K562 (cell line): ENCODE measurements around the gene ANXA9. TPM values are rescaled to one million over a fixed set of nuclear protein-coding genes. Genes with fewer than 3 reads are reported as not detected.

ENCODE experiments used
- ATAC-seq: fragments of 200-7000 bp; cut with Tn5 transposase; 3 replicates; pipeline ENCODE4 v1.9.1; 2020; ENCODE audit warnings: moderate library complexity
- BruUV-seq: library from RNA; stranded (reverse); fragments of 400-500 nt; replicated peaks from 2 replicates; lab custom pipeline; 2021; lab: Mats Ljungman, UMichigan
- CTCF ChIA-PET: fragments of 300-600 bp; formaldehyde crosslinking; extraction: SDS; loops from one replicate; lab custom pipeline; 2021; ENCODE audit warnings: low intra/inter-chr PET ratio; lab: Yijun Ruan, JAX
- POLR2A ChIA-PET: fragments of 300-600, 350-650 bp; sonication (Branson Sonifier 250); formaldehyde crosslinking; extraction: SDS; loops from one replicate; lab custom pipeline; 2021; ENCODE audit warnings: antibody characterized with exemption, inconsistent platforms; lab: Yijun Ruan, JAX
- DNase-seq, 4 experiments: peaks; one replicate each; pipeline versions ENCODE4 v3.0.0 to v3.0.0-alpha.2; 2011 to 2018; ENCODE audit warnings: low spot score in 3 of 4, mixed read lengths in 3 of 4; ENCODE audit errors: extremely low read depth in 1 of 4
- FAIRE-seq: peaks from 2 replicates; lab custom pipeline; 2011; peaks lifted over from hg19 to GRCh38; lab: Jason Lieb, UNC
- H2AFZ ChIP-seq: 2 replicates; pipeline ENCODE4 v1.6.0; 2011; ENCODE audit warnings: low read depth, low read length, control low read depth, inconsistent platforms
- H3K27ac ChIP-seq: fragments of 200-600 bp; 3 replicates; pipeline ENCODE4 v1.8.0; 2011; ENCODE audit warnings: low read depth, mild to moderate bottlenecking, control low read depth, inconsistent platforms, low read length, moderate library complexity, mixed read lengths; ENCODE audit errors: extremely low read depth
- H3K27me3 ChIP-seq, 2 experiments: fragments of 300-600 bp in 1 of 2; 2 replicates in 1 of 2; 3 replicates in 1 of 2; pipeline versions ENCODE4 v1.6.0 to v1.8.0; 2011; ENCODE audit warnings: inconsistent platforms in 2 of 2, low read length in 2 of 2, mild to moderate bottlenecking in 1 of 2, mixed read lengths in 1 of 2, moderate library complexity in 1 of 2; ENCODE audit not compliant: control insufficient read depth in 2 of 2, insufficient read depth in 2 of 2
- H3K36me3 ChIP-seq: fragments of 300-600 bp; 3 replicates; pipeline ENCODE4 v1.8.0; 2011; ENCODE audit warnings: mild to moderate bottlenecking, low read length, inconsistent platforms; ENCODE audit not compliant: control insufficient read depth, insufficient read depth
- H3K4me1 ChIP-seq, 2 experiments: fragments of 200-600 bp in 1 of 2; replicated peaks in 1 of 2; 2 replicates in 1 of 2; 3 replicates in 1 of 2; pipeline versions ENCODE4 v1.5.1 to v1.8.0; 2011; ENCODE audit warnings: inconsistent platforms in 2 of 2, low read length in 2 of 2, mild to moderate bottlenecking in 1 of 2, mixed read lengths in 1 of 2, moderate library complexity in 1 of 2; ENCODE audit not compliant: control insufficient read depth in 2 of 2, insufficient read depth in 2 of 2
- H3K4me2 ChIP-seq: 2 replicates; pipeline ENCODE4 v1.6.1; 2011; ENCODE audit warnings: low read length, control low read depth, inconsistent platforms, mixed read lengths; ENCODE audit not compliant: insufficient read depth
- H3K4me3 ChIP-seq: fragments of 200-600 bp; sonication (generic), shearing (Covaris generic); 2 replicates; pipeline ENCODE4 v1.5.1; 2016; ENCODE audit warnings: control low read depth, inconsistent platforms
- H3K79me2 ChIP-seq: fragments of 200-600 bp; 3 replicates; pipeline ENCODE4 v1.8.0; 2011; ENCODE audit warnings: low read length, inconsistent platforms; ENCODE audit not compliant: control insufficient read depth, insufficient read depth
- H3K9ac ChIP-seq, 2 experiments: 2 replicates each; pipeline versions ENCODE4 v1.6.0 to v1.6.1; 2011; ENCODE audit warnings: low read depth in 2 of 2, low read length in 2 of 2, control low read depth in 1 of 2, inconsistent platforms in 1 of 2, mild to moderate bottlenecking in 1 of 2, mixed read lengths in 1 of 2; ENCODE audit not compliant: insufficient read depth in 1 of 2
- H3K9me1 ChIP-seq: one replicate; pipeline ENCODE4 v1.6.0; 2011; ENCODE audit warnings: inconsistent platforms, mild to moderate bottlenecking, low read length, moderate library complexity; ENCODE audit not compliant: control insufficient read depth, insufficient read depth
- H3K9me3 ChIP-seq: replicated peaks from 2 replicates; pipeline ENCODE4 v1.5.1; 2011; ENCODE audit warnings: low read depth, low read length, inconsistent platforms; ENCODE audit not compliant: control insufficient read depth, insufficient read depth
- H4K20me1 ChIP-seq: replicated peaks from 2 replicates; pipeline ENCODE4 v1.6.1; 2011; ENCODE audit warnings: low read length, inconsistent platforms, mixed read lengths; ENCODE audit not compliant: control insufficient read depth, insufficient read depth
- CBFA2T3 ChIP-seq: fragments of 450-650 bp; IDR thresholded peaks from 2 replicates; pipeline ENCODE4 v1.6.1; 2017
- CREB3L1 ChIP-seq: fragments of 450-650 bp; IDR thresholded peaks from 2 replicates; pipeline ENCODE4 v1.6.1; 2014; ENCODE audit warnings: low read depth, mild to moderate bottlenecking, moderate library complexity, borderline replicate concordance
- DMBX1 ChIP-seq: fragments of 250-450 bp; sonication (Bioruptor Pico); IDR thresholded peaks from 2 replicates; pipeline ENCODE4 v1.8.0; 2022; ENCODE audit warnings: inconsistent platforms, mild to moderate bottlenecking, moderate library complexity, borderline replicate concordance
- EP400 ChIP-seq: fragments of 450-650 bp; IDR thresholded peaks from 2 replicates; pipeline ENCODE4 v1.6.1; 2017; ENCODE audit warnings: antibody characterized with exemption, mild to moderate bottlenecking, moderate library complexity
- FOS ChIP-seq: IDR thresholded peaks from 3 replicates; pipeline ENCODE4 v1.6.1; 2011; ENCODE audit not compliant: insufficient read length; ENCODE audit errors: extremely low read depth
- FOXJ2 ChIP-seq: fragments of 200-800 bp; sonication (Bioruptor generic); IDR thresholded peaks from 2 replicates; pipeline ENCODE4 v1.6.1; 2016; ENCODE audit warnings: missing genetic modification characterization, missing compliant biosample characterization
- KDM2B ChIP-seq: fragments of 250-450 bp; sonication (Bioruptor Pico); IDR thresholded peaks from 2 replicates; pipeline ENCODE4 v1.8.0; 2021; ENCODE audit warnings: mild to moderate bottlenecking, moderate library complexity
- MYBL2 ChIP-seq, 2 experiments: fragments of 450-650 bp in 1 of 2; sonication (generic) in 1 of 2; formaldehyde crosslinking in 1 of 2; IDR thresholded peaks; 2 replicates each; pipeline versions ENCODE4 v1.6.1 to v1.8.1; 2017 to 2022; ENCODE audit warnings: borderline replicate concordance in 1 of 2, inconsistent platforms in 1 of 2, low read depth in 1 of 2, mild to moderate bottlenecking in 1 of 2, missing genetic modification reagents in 1 of 2, moderate library complexity in 1 of 2
- NFATC3 ChIP-seq: fragments of 450-650 bp; IDR thresholded peaks from 2 replicates; pipeline ENCODE4 v1.6.1; 2017; ENCODE audit warnings: mild to moderate bottlenecking
- PKNOX1 ChIP-seq: fragments of 450-650 bp; IDR thresholded peaks from 2 replicates; pipeline ENCODE4 v1.6.1; 2016
- RCOR1 ChIP-seq, 2 experiments: IDR thresholded peaks; 2 replicates each; pipeline ENCODE4 v1.6.1; 2012; ENCODE audit warnings: low read depth in 2 of 2, low read length in 2 of 2, borderline replicate concordance in 1 of 2, improper control_type of control experiment in 1 of 2
- RFX1 ChIP-seq: fragments of 450-650 bp; IDR thresholded peaks from 2 replicates; pipeline ENCODE4 v1.6.1; 2016; ENCODE audit warnings: mild to moderate bottlenecking, moderate library complexity
- SIRT6 ChIP-seq: IDR thresholded peaks from one replicate; pipeline ENCODE4 v1.6.1; 2012; ENCODE audit warnings: low read depth, mild to moderate bottlenecking, control low read depth, inconsistent platforms, low read length, moderate library complexity
- TCF3 ChIP-seq: sonication (generic); formaldehyde crosslinking; IDR thresholded peaks from 2 replicates; pipeline ENCODE4 v1.4.0; 2020; ENCODE audit warnings: mild to moderate bottlenecking, missing genetic modification reagents
- ZNF639 ChIP-seq, 2 experiments: fragments of 200-800 bp in 1 of 2; sonication (Bioruptor generic) in 1 of 2; sonication (generic) in 1 of 2; formaldehyde crosslinking in 1 of 2; IDR thresholded peaks in 1 of 2; conservative IDR thresholded peaks in 1 of 2; 2 replicates each; pipeline versions ENCODE4 v1.5.0 to v1.6.1; 2016 to 2020; ENCODE audit warnings: missing compliant biosample characterization in 1 of 2, missing genetic modification characterization in 1 of 2, missing genetic modification reagents in 1 of 2
- ZNF77 ChIP-seq: fragments of 250-450 bp; sonication (Bioruptor Pico); IDR thresholded peaks from 2 replicates; pipeline ENCODE4 v1.5.0; 2020
- ZNF778 ChIP-seq: fragments of 450-650 bp; formaldehyde crosslinking; IDR thresholded peaks from 2 replicates; pipeline ENCODE4 v1.4.0; 2020; ENCODE audit warnings: mild to moderate bottlenecking, moderate library complexity
- WGBS: fragments of 100-300 bp; shearing (Covaris generic); methylation state at CpG from one replicate; pipeline ENCODE4 v1.1.6; 2016; ENCODE audit warnings: low coverage, mixed read lengths; ENCODE audit not compliant: insufficient coverage; ENCODE audit errors: missing lambda C conversion rate; 5-methylcytosine and 5-hydroxymethylcytosine counted together
- in situ Hi-C: fragments of 300-500 bp; cut with MboI; formaldehyde crosslinking; loops from 4 replicates; pipeline ENCODE4 v1.15.0; 2018; ENCODE audit warnings: inconsistent platforms, mixed read lengths
- intact Hi-C: fragments of 100-400 bp; cut with micrococcal nuclease; formaldehyde crosslinking; loops from 2 replicates; pipeline ENCODE4 v1.14.2; 2022
- polyA plus RNA-seq, 8 experiments: library from polyadenylated mRNA; depleted of rRNA in 4 of 8; stranded (reverse) in 5 of 8; unstranded in 3 of 8; fragments of >200 nt; fragmentation: Nextera tagmentation in 2 of 8; fragmentation: Illumina TruSeq in 1 of 8; extraction: Ambion mirVana in 2 of 8; extraction: Trizol in 1 of 8; gene quantifications; 2 replicates each; pipeline versions ENCODE4 v1.2.1 to v1.2.3, GENCODE V29; 2011 to 2014; ENCODE audit warnings: inconsistent platforms in 1 of 8, missing spikeins in 1 of 8
- total RNA-seq, 7 experiments: library from RNA; depleted of rRNA in 6 of 7; stranded (reverse); fragments of >200 nt in 6 of 7; fragmentation: Illumina TruSeq in 2 of 7; extraction: Trizol in 2 of 7; gene quantifications; 2 replicates each; pipeline versions ENCODE4 v1.2.1 to v1.2.3, GENCODE V29; 2011 to 2021; ENCODE audit warnings: low replicate concordance in 1 of 7

The ANXA9 gene
- total and polyA plus RNA-seq, 9 of the 15 experiments (the other 6 are each of a cell fraction or from before 2014, with no cell fraction given): 0.24 to 1.6 (median 0.57) TPM

- ChIA-PET CTCF (no interaction called here), POLR2A (interaction anchor here (1.5 kb wide), 2 partner anchors 10 to 36 kb away, joined by 4 read pairs; no protein-coding TSS in a partner anchor)
- H3K79me2 ChIP-seq: peaks cover 45% of the 10 kb centered on the region
- H3K27me3 ChIP-seq: no peaks in the 10 kb centered on the region
- peaks cover 20 to 34% of the 10 kb centered on the region in 2 experiments for H3K4me1 ChIP-seq
- WGBS: 3% methylated on average over 2 of the region's 2 CpGs
- DNase-seq (peak in 2 of 4 experiments; percentile 61 to 87), ATAC-seq (peak; percentile 75), FAIRE-seq (peak; percentile 81)
- no peaks in the 10 kb centered on the region for H3K9me1 ChIP-seq
- in situ Hi-C loops (no loop called here), intact Hi-C loops (no loop called here)
- H3K4me2 ChIP-seq: peak overlapping the region; percentile 59; the same call in 1 of the 2 replicates
- BruUV-seq: no TSS peak
- H3K9ac ChIP-seq: peak overlapping the region; percentile 21 to 41; a peak in 1 of 4 replicates
- H3K27ac ChIP-seq: peak overlapping the region; percentile 65; the same call in 2 of the 3 replicates
- H3K36me3 ChIP-seq: peaks cover 34% of the 10 kb centered on the region
- no peak overlapping the region for H3K4me3 ChIP-seq
- H3K9me3 ChIP-seq: no peaks in the 10 kb centered on the region
- H2AFZ ChIP-seq: peak overlapping the region; percentile 53; the same call in 1 of the 2 replicates
- H4K20me1 ChIP-seq: no peaks in the 10 kb centered on the region
- TF ChIP-seq CBFA2T3 (peak; percentile 28; the same call in 1 of the 2 replicates), SIRT6 (no peak), ZNF639 (CRISPR knock-in tag; conservative IDR thresholded peaks at IDR 0.05 in 1 of 2, IDR thresholded peaks at IDR 0.05 in 1 of 2) (0 out of 4 replicates have a peak, but pooled peaks of 1 of the 2 experiments have one; percentile 27), NFATC3 (no peak), ZNF77 (CRISPR knock-in tag) (no peak), EP400 (peak; percentile 19; the same call in 1 of the 2 replicates), FOS (no peak), TCF3 (CRISPR knock-in tag) (peak; percentile 32; the same call in 1 of the 2 replicates), DMBX1 (CRISPR knock-in tag) (no peak), FOXJ2 (0 out of 2 replicates have a peak, but pooled peaks have one; percentile 24), RFX1 (peak; percentile 81), RCOR1 (IDR thresholded peaks at IDR 0.05; ENCODE audit: borderline replicate concordance in 1 of 2, low read depth in 2 of 2, low read length in 2 of 2) (peak in 1 of 2 experiments; percentile 43; a peak in 1 of 4 replicates), KDM2B (no peak), MYBL2 (IDR thresholded peaks at IDR 0.05; ENCODE audit: low read depth) (no peak), MYBL2 (CRISPR knock-in tag; IDR thresholded peaks at IDR 0.05; ENCODE audit: borderline replicate concordance) (no peak), ZNF778 (no peak), PKNOX1 (peak; percentile 53), CREB3L1 (0 out of 2 replicates have a peak, but pooled peaks have one; percentile 37)
Measured at GRCh38 chr1:151013518-151013917, 31.4 kb downstream of the ANXA9 start.
